ENCODE results near the gene MUC13. TPM values are rescaled to one million over a fixed set of nuclear protein-coding genes. Genes with fewer than 3 reads are reported as not detected.

The MUC13 gene
- total RNA-seq, 1 donor from 2014 or later, result not detected

DNA sequence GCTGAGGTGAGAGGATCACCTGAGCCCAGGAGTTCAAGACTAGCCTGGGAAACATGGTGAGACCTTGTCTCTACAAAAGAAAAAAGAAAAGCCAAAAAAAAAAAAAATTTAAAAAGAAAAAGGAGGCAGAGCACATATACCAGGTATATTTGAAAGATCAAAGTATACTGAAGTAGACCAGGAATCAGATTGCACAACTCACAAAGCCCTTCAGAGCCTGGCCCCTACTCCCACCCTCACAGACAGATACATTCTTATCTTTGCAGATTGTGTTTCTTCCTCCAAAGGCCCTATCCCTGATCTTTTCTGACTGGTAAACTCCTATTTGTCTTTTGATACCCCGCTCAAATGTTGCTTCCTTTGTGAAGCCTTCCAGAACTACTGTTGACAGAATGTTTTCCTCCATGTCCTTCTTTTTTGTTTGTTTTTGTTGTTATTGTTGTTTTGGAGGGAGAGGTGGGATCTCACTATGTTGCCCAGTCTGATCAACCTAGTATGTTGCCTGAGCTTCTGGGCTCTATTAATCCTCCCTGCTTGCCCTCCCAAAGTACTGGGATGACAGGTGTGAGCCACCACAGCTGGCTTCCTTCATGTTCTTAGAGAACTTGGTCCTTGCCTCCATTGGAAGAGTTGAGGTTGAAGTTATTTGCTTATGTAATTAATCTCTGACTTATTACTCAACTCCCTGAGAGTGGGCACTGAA is 37.6 kb downstream of the MUC13 start:
- no peak for ATAC-seq

DNA sequence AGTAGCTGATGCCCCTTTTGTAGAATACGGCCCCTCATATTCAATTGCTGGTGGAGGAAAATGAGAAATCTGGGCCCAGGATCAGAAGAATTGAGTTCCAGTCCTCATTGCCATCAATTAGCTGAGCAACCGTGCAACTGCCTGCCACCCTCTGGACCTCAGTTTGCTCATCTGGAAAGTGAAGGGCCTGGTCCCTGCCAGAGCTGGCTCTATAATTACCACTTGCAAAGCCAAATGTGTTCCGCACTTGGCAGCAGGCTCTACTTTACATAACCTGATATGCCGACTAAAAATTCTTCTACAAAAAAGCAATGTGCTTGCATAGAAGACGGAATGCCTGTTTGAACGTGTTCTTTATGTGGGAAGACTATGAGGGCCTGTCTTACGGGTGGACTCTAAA is 38.8 kb downstream of the MUC13 start:
- ATAC-seq, result no peak

DNA sequence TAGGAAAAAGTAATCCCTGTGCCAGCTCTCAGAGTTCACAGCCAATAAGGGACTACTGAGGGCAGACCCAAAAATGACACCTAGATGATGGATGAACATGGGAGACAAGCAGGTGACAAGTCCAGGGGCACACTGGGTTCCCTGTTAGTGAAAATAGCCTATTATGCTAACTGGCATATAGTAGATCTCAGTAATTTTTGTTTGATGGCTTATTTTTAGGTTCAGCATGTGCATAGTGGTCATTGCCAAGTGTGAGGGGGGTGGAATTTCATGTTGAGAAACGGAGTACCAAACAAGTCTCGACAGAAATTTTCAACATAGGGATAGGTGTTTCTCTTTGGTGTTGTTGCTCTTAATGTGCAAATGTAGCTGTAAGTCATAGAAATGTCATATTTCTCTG is 41.0 kb downstream of the MUC13 start:
- ATAC-seq, result peak; percentile 24

DNA sequence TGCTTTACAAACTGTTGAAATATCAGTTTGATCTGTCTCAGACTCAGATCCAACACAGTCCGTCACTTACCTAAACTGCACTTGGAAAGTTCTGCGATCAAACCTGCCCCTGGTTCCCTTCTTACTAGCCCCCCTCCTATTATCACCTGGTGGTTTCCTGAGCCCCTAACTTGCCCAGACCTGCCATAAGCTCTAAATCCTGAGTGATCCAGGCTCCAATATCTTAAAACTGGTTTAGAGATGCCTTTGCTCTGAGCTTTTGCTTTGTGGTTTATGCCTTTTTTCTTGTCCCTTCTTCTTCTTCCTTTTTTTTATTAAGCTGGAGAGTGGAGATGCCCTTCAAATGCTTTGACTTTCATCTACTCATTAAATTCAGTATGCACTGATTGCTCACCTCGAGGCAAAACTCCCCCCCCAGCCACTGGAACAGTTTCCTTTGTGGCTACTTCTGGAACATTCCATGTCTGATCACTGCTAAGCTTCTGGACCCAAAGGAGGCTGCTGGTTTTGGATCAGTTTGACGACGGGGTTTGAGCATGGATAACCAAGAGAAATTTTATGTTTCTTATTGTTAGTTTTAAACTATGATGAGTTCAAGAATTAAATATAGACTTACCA is 43.9 kb downstream of the MUC13 start:
- no peak for ATAC-seq

DNA sequence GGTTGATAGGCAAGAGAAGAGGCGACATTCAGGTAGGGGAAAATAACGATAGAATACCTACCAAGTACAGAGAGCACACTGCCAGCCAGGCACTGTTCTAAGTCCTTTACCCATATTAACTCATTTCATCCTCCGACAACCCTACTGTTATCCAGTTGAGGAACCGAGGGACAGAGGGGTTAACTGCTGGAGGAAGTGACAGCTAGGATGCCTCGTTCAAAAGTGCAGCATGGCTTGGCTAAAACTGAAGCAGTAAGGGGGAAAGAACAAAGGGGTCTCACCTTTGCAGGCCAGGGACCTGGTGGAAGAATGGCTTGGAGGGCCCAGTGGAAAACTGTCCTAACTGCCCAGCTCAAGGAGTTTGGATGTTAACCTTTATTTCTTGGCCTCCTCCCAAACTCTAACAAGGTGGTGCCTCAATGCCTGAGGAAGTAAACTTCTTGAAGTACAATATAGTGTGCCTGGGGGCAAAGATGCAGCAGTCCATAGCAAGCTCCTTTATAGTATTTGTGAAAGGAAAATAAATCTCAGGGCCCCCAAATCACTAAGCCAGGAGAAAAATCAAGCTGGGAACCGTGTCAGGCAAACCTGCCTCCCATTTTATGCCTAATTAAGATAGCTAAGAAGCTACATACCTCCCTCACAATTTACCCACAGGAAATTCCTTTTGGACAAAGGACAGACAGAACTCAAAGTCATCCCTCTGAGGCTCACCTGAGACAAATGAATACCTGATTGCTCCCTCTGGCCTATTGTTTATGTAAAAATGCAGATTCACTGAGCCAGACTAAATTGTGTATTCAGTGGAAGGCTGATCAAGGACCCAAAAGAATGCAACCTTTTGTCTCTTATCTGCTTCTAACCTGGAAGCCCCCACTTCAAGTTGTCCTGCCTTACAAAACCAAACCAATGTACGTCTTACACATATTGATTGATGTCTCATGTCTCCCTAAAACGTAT is 45.8 kb downstream of the MUC13 start:
- no peak for ATAC-seq

DNA sequence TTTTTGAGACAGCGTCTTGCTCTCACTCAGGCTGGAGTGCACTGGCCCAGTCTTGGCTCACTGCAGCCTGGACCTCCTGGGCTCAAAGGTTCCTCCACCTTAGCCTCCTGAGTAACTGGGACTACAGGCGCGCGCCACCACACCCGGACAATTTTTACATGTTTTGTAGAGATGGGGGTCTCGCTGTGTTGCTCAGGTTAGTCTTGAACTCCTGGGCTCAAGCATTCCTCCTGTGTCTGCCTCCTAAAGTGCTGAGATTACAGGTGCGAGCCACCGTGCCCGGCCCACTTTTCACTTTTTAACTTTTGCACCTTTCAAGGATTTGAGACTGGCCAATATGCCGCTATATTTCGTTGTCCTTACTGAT is 46.6 kb downstream of the MUC13 start:
- no peak for ATAC-seq

DNA sequence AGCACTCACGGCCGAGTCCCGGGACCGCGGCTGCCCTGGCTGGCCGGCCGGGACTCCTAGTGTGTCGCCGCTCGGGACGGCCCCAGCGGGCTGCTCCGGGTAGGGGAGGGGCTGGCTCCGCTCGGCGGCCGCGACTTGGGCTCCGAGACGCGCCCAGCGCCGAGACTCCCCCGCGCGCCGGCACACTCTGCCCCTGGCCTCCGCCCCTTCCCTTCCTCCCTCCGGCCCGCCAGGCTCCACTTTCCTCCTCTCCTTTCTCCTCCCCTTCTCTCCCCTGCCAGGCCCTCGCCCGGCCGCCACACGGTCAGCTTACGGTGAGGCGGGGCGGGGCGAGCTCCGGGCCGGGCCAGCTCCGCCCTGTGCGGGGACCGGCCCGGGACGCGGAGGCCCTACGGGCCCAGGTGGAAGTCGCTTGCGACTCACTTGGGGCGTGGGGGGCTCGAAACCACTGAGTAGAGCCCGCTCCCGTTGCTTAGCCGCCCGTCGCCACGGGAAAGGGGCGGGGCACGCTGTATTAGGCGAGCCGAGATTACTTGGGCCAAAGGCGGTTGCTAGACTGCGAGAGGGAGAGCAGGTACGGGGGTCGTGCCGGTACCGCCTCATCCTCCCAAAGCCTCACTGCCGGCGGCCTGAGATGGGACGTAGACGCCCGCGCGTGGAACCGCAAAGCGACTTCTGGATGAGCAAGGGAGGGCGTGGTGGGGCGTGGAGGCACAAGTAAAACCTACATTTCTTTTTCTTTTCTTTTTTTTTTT is 47.2 kb downstream of the MUC13 start, which contains the start of gene ITGB5:
ITGB5 (minus strand) TSS at position 189 of the 755 bp plus-strand sequence. CDS start 365 bp downstream, outside the sequence.
- ATAC-seq, result peak; percentile 76

DNA sequence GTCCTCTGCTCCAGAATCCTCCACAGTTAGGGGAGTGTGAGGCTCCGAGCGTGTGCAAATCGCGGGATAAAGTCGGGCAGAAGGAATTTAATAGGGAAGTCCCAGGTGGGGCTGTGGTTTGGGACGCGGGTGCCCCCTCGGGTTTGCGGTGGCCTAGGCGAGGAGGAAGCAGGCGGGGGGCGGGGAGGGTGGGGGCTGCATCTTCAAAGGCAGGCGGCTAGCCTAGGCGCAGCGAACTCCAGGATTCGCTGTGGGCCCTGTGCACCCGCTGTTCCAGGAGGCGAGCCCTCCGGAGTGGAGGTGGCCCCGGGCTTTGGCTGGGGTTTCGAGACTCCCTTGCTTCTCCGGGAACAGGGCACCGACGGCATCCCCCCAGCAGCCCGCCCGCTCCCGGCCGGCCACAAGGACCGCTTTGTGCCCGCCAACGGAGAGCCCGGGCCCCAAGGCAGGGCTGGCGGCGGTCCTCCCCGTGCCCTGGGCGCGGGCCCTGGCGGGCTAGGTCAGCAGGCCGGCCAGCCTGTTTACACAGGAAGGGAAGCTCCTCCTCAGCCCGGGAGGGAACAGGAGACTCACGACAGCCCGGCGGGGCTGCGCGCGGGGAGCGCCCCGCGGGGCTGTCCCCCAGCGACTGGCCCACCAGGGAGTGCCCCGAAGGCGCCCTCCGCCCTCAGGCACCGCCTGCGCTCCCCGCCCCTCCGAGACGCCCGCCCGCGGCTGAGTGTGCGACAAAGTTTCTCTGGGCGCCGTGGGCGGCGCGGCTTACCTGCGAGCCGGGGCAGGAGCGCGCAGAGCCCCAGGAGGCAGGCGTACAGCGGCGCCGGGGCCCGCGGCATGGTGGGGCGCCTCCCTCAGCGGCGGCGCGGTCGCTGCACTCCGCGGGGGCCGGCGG is 48.1 kb downstream of the MUC13 start:
- peak; percentile 55 for ATAC-seq

DNA sequence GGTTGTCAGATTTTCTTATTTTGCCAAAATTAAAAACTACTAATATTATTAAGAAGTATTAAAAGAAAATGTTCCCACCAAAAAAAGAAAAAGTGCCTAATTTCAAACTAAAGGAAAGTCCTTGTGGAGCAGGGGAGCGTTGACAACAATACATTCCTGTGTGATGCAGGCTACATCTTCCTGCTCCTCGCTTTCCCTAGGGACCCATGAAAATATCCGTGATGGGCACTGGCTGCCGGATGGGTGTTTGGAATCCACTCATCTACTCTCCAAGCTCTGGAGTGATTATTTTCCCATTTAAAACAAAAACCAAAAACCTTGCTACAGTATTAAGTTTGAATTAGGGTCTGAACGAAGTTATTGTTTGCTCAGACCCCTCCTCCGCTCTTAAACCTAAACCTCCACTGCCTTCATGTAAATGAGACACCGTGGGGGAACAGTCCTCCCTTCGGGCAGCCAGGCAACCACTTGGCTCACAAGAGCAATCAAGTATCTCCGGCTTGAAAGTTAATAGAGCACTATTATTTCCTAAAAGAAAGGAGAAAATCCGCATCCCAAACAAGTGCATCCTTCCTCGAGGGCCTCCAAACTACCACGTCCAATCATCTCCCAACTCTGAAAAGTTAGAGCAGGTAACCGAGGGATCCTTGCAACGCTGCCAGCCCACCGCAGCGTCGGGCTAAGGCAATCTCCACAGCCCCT is 48.9 kb downstream of the MUC13 start:
- ATAC-seq, result no peak

DNA sequence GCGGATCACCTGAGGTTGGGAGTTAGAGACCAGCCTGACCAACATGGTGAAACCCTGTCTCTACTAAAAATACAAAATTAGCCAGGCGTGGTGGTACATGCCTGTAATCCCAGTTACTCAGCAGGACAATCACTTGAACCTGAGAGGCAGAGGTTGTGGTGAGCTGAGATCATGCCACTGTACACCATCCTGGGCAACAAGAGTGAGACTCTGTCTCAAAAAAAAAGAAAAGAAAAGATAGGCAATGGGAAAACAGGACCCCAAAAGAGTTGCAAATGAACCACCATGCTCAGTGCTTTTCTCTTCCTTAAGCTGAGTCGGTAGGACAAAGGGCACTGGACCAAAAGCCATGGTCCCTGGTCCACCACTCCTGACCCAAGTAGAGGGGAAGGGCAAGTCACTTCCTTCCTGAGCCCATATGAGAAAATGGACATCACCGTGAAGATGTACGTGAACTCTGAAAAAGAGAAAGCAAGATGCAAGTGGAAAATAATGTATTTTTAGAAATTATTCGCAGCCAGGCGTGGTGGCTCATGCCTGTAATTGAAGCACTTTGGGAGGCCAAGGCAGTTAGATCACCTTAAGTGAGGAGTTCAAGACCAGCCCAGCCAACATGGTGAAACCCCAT is 50.0 kb downstream of the MUC13 start:
- ATAC-seq, result no peak

DNA sequence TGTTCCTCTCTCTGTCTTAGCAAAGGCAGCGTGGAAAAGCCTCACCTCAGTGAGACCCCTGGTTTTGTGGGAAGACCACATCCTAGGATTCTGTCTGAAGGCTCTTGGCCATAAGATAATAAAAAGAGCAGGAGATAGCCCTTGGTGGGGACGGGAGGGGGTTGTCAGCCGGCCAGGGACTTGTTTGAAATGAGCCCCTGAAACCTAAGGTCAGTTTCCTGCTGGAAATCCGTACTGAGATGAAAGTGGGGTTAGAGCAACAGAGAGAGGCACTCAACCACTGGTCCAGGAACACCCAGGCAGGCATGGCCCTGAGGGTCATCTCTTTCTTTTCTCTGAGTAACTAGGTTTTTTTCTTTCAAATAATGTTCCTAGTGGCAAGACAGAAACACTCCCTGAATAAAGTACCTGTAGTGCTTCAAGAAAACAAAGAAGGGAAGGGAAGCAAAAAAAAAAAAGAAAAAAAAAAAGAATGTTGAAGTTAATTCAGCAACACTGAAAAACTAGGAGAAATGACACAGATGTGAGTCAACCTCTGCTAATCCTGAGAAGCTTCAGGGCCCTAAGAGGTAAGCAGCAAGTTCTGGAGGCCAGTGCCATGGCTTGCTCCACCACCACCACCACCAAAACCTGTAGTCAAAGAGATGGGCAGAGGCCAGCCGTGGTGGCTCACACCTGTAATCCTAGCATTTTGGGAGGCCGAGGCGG is 50.6 kb downstream of the MUC13 start:
- peak; percentile 30 for ATAC-seq

DNA sequence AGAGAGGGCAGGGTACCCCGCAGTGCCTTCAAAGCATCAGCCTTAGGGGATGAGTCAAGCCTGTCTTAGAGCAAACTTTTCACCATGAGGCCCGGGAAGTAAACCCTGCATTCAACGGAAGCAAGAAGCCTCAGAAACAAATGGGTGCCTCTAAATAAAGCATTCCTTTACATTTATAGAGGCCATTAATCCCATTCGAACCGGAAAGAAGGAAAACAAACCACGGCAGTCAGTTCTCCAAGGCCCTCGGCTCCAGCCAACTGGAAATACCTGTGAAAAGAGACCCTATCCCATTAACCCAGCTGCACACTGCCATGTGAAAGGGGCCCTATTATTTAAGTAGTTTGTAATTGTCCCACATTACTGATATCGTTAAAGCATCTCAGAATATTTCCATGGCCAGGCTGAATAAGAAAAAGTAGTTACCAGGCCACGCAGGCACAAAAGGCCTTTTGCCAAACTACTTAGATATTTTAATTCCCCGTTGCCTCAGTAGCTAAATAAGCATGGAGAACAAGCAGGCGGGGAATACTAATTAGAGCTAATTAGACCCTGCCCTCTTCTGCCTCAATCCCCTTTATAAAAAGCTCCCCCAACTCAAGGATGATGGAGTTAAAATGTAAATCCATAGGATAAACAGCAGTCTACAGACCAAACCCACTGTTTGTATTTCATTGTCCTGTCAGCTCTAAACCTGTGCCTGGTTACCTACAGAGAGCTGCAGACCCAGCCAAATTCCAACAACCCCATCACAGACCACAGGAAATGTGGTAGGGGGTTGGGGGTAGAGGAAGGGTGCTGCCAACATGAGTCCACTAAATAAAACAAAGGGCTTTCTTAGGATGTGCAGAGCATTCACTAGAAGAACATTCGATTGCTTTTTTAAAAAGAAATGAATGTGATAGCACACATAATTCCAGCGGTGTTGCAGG is 51.5 kb downstream of the MUC13 start:
- no peak for ATAC-seq

DNA sequence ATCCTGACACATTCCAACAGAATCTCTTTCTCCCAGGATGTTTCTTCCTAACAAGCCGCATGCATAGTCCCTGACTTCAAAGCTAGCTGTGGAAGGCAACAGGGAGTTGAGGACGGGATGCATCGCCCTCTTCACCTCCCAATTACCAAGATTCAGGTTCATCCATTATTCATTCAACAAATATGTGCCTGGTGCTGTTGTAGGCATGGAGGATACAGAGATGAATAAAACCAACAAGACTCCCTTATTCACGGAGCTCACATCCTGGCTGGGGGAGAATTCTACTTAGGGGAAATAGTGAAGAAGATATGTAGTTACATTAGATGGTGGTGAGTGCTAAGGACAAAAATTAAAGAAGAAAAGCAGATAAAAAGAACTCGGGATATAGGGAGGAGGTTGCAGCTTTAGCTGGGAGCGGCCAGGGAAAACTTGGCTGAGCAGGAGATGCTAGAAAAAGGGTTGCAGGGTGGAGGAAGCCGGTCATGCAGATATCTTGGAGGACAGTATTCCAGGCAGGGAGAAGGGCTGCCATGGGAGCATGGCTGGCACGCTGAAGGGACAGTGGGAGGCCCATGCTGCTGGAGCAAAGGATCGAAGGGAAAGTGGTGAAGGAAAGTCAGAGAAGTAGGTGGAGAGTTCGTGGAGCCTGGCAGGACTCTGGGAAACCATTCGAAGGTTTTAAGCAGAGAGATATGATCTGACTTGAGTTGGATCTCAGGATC is 52.4 kb downstream of the MUC13 start:
- no peak for ATAC-seq

DNA sequence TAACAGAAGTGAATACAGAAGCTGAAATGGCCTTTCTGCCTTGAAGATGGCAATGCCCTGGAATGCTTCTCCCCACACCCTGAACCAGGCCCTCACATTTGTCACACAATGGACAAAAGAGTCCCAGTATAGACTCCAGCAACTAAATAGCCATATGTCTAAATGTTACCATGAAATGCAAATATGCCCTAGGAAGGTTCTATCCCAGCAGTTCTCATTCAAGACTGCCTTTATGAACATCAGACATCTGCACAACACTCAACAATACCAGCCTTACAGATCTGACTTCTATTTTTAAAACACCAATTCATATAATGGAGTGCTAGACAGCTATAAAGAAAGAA is 55.2 kb downstream of the MUC13 start:
- no peak for ATAC-seq

DNA sequence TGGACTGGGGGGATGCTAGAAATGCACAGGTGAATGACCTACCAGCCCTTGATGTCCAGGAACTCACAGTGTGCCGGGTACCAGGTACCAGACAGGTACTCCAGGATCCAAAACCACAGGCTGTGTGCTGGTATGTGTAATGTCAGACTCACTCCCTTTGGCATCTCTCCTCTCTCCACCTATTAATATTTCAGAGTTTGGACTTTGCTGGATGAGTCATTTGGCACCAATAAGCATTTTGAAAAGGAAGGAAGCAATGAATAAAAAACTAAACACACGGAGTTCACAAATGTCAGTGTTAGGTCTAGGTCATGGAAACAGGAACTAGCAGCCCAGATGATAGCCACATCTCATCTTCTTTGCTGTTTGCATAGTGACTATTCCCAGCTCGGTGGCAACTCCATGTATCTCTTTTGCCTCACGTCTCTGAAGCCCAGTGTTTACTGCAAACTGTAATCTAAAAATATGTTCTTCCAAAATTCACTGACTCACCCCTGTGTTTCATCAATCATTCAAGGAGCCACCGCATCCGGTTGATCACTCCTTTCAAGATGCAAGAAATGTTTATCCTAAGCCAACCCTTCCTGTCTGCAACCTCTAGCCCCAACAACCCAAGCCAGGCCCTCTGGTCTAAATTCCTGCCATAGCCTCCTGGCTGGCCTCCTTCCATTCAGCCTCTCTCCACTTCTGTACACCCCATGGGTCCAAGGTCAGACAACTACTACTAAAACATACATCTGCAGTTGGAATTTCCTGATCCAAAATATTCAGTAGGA is 55.8 kb downstream of the MUC13 start:
- peak; percentile 94 for ATAC-seq

DNA sequence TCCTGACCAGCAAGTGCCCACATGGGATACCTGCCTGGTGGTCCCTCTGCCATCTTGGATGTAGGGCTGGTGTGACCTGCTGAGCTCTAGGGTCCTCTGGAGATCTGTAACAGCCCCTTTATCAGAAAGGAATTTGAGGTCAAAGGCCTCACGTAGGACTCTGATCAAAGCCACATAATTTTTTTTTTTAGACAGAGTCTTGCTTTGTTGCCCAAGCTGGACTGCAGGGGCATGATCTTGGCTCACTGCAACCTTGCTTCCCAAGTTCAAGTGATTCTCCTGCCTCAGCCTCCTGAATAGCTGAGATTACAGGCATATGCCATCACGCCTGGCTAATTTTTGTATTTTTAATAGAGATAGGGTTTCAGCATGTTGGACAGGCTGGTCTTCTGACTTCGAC is 56.9 kb downstream of the MUC13 start:
- ATAC-seq, result no peak

DNA sequence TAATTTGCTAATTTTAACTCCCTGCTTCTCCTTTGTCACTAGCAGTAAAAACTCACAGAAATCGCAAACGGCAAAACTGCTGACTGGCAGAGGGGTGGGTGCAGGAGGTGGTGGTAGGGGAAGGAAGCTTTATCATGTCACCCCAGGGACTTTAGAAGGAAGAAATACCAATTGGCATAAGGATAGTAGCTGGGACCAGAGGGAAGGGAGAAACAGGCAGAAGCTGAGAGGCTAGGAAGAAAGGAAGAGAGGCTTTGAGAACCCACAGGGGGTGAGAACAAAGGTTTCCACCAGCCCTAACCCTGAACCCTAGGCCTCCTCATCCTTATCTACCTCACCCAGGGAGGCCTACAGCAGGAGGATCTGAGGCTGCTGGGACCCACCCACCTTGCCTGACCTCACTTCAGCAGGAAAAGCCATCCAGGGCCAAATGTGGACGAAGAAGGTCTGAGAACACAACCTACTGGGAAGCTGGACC is 58.1 kb downstream of the MUC13 start:
- ATAC-seq, result no peak

All from esophagus mucosa (tissue), 1 donor.